ENCODE measurements around the gene MLXIPL.
"Not testable (repeated sequence)": the region's sequence is repeated elsewhere in the genome, so short reads cannot be mapped to it uniquely, and the experiment has no call there.

Gene MLXIPL

GRCh38 chr7:73623798-73624668 lies at the start of gene MLXIPL:
Gene MLXIPL, minus strand, starts transcription at chr7:73624522. Its CDS starts 30 bp downstream, at chr7:73624492.
- DNase-seq (ENCODE audit: low read depth): peak; percentile 16

- DNase-seq (ENCODE audit: low read depth): no peak
Observed at GRCh38 chr7:73671857-73672445, 47.6 kb upstream of the MLXIPL start.

GRCh38 chr7:73671322-73671661 lies 47.0 kb upstream of the MLXIPL start:
- no peak for DNase-seq (ENCODE audit: low read depth)

GRCh38 chr7:73669858-73670385 lies 45.6 kb upstream of the MLXIPL start:
- no peak for DNase-seq (ENCODE audit: low read depth)

GRCh38 chr7:73669288-73669701 lies 45.0 kb upstream of the MLXIPL start:
- DNase-seq (ENCODE audit: low read depth): no peak

GRCh38 chr7:73668886-73669230 lies 44.5 kb upstream of the MLXIPL start:
- no peak for DNase-seq (ENCODE audit: low read depth)

GRCh38 chr7:73668103-73668885 lies 44.0 kb upstream of the MLXIPL start:
- no peak for DNase-seq (ENCODE audit: low read depth)

GRCh38 chr7:73667344-73668102 lies 43.2 kb upstream of the MLXIPL start, which contains the start of gene VPS37D:
Gene VPS37D, plus strand, starts transcription at chr7:73667831. Its CDS starts 128 bp downstream, at chr7:73667959.
- DNase-seq (ENCODE audit: low read depth): peak; percentile 86

GRCh38 chr7:73663033-73663432 lies 38.7 kb upstream of the MLXIPL start:
- no peak for DNase-seq (ENCODE audit: low read depth)

- not testable (repeated sequence) for DNase-seq (ENCODE audit: low read depth)
Observed at GRCh38 chr7:73660594-73660993, 36.3 kb upstream of the MLXIPL start.

- DNase-seq (ENCODE audit: low read depth): no peak
Observed at GRCh38 chr7:73659983-73660382, 35.7 kb upstream of the MLXIPL start.

GRCh38 chr7:73655309-73655708 lies 31.0 kb upstream of the MLXIPL start:
- not testable (repeated sequence) for DNase-seq (ENCODE audit: low read depth)

GRCh38 chr7:73652541-73652949 lies 28.2 kb upstream of the MLXIPL start:
- DNase-seq (ENCODE audit: low read depth): no peak

GRCh38 chr7:73650524-73650923 lies 26.2 kb upstream of the MLXIPL start:
- DNase-seq (ENCODE audit: low read depth): no peak

GRCh38 chr7:73649576-73649975 lies 25.3 kb upstream of the MLXIPL start:
- no peak for DNase-seq (ENCODE audit: low read depth)

GRCh38 chr7:73648593-73649332 lies 24.4 kb upstream of the MLXIPL start:
- DNase-seq (ENCODE audit: low read depth): no peak

- DNase-seq (ENCODE audit: low read depth): no peak
Observed at GRCh38 chr7:73647725-73648592, 23.6 kb upstream of the MLXIPL start.

- no peak for DNase-seq (ENCODE audit: low read depth)
Observed at GRCh38 chr7:73646785-73647724, 22.7 kb upstream of the MLXIPL start.

GRCh38 chr7:73645643-73646174 lies 21.4 kb upstream of the MLXIPL start:
- DNase-seq (ENCODE audit: low read depth): no peak

Data from stimulated activated CD8-positive, alpha-beta memory T cell treated with anti-CD3 and anti-CD28 coated beads, Interleukin-12 subunit alpha, Interleukin-12 subunit beta, amount 100 ng/mL, for 4 hours (primary cell).